Tibial nerve (tissue), 4 donors: ENCODE data around the gene MLLT10. TPM values are rescaled to one million over a fixed set of nuclear protein-coding genes. Genes with fewer than 3 reads are reported as not detected.

Experiments
- DNase-seq, 2 donors: peaks; one replicate each; pipeline ENCODE4 v3.0.0-alpha.2; 2019; ENCODE audit warnings: low spot score in 2 of 2
- H3K27ac ChIP-seq, 4 donors: fragments of 200-600 bp; sonication (generic) in 3 of 4; one replicate each; pipeline ENCODE4 v1.5.1; 2017 to 2019; ENCODE audit warnings: mild to moderate bottlenecking in 1 of 4
- H3K27me3 ChIP-seq, 2 donors: fragments of 200-600 bp; sonication (generic) in 1 of 2; one replicate each; pipeline versions ENCODE4 v1.5.1 to v1.6.0; 2017 to 2019
- H3K36me3 ChIP-seq, 3 donors: fragments of 200-600 bp; sonication (generic); one replicate each; pipeline ENCODE4 v1.5.1; 2018 to 2019
- H3K4me1 ChIP-seq, 4 donors: fragments of 200-600 bp; sonication (generic) in 3 of 4; one replicate each; pipeline ENCODE4 v1.5.1; 2017 to 2019
- H3K4me3 ChIP-seq, 4 donors: fragments of 200-600 bp; sonication (generic) in 3 of 4; one replicate each; pipeline ENCODE4 v1.5.1; 2017 to 2019; ENCODE audit warnings: mild to moderate bottlenecking in 1 of 4, moderate library complexity in 1 of 4
- H3K9me3 ChIP-seq, 4 donors: fragments of 200-600 bp; sonication (generic) in 3 of 4; one replicate each; pipeline ENCODE4 v1.5.1; 2017 to 2019
- CTCF ChIP-seq, 5 experiments: fragments of 200-600 bp in 3 of 5; fragments of 450-650 bp in 2 of 5; sonication (generic) in 3 of 5; IDR thresholded peaks; one replicate each; pipeline ENCODE4 v1.5.1; 2016 to 2019; ENCODE audit warnings: antibody characterized with exemption in 5 of 5, mild to moderate bottlenecking in 3 of 5, moderate library complexity in 2 of 5
- EP300 ChIP-seq, 2 donors: sonication (generic); formaldehyde crosslinking; IDR thresholded peaks; one replicate each; pipeline ENCODE4 v1.6.1; 2017; ENCODE audit warnings: antibody characterized with exemption in 2 of 2, mild to moderate bottlenecking in 1 of 2
- POLR2A ChIP-seq, 2 donors: fragments of 450-650 bp; IDR thresholded peaks; one replicate each; pipeline ENCODE4 v1.6.1; 2017; ENCODE audit warnings: antibody characterized with exemption in 2 of 2, mild to moderate bottlenecking in 2 of 2, moderate library complexity in 2 of 2
- WGBS, 2 donors: methylation state at CpG; one replicate each; pipeline ENCODE4 v1.1.5; 2018; 5-methylcytosine and 5-hydroxymethylcytosine counted together
- total RNA-seq, 4 donors: library from RNA; depleted of rRNA; stranded (reverse); fragments of >200 nt; gene quantifications; one replicate each; pipeline ENCODE4 v1.1.0, GENCODE V29; 2016

Gene MLLT10
- total RNA-seq, 4 donors from 2014 or later = 40.6 to 60.9 (median 47.5) TPM

- TF ChIP-seq CTCF (IDR thresholded peaks at IDR 0.05) (no peak), POLR2A (IDR thresholded peaks at IDR 0.05) (no peak), EP300 (IDR thresholded peaks at IDR 0.05) (no peak)
- no peak overlapping the region for H3K27ac ChIP-seq
- DNase-seq = no peak
- WGBS, 2 donors = 95 to 98% methylated on average over 4 of the region's 4 CpGs
- H3K36me3 ChIP-seq = no peaks in the 10 kb centered on the region
- H3K27me3 ChIP-seq = no peaks in the 10 kb centered on the region
- H3K9me3 ChIP-seq = no peaks in the 10 kb centered on the region
- H3K4me3 ChIP-seq = no peak overlapping the region
- H3K4me1 ChIP-seq = peaks cover 0 to 31% (median 3%) of the 10 kb centered on the region in 4 donors
These were observed 43.9 kb upstream of the MLLT10 start for GRCh38 chr10:21490028-21490710.

- no peak overlapping the region for H3K27ac ChIP-seq
- DNase-seq = no peak
- no peaks in the 10 kb centered on the region for H3K36me3 ChIP-seq
- H3K4me1 ChIP-seq = peaks cover 0 to 35% (median 4%) of the 10 kb centered on the region in 4 donors
- H3K9me3 ChIP-seq = no peaks in the 10 kb centered on the region
- H3K4me3 ChIP-seq = no peak overlapping the region
- TF ChIP-seq EP300 (IDR thresholded peaks at IDR 0.05) (no peak), POLR2A (IDR thresholded peaks at IDR 0.05) (no peak), CTCF (IDR thresholded peaks at IDR 0.05) (no peak)
- WGBS, 2 donors = 79 to 82% methylated on average over 2 of the region's 2 CpGs
- H3K27me3 ChIP-seq = no peaks in the 10 kb centered on the region
These were observed 43.3 kb upstream of the MLLT10 start for GRCh38 chr10:21490711-21491105.

GRCh38 chr10:21492421-21492820 lies 41.6 kb upstream of the MLLT10 start:
- 42 to 43% methylated on average over 3 of the region's 3 CpGs for WGBS, 2 donors

GRCh38 chr10:21493784-21494183 lies 40.2 kb upstream of the MLLT10 start:
- no peaks in the 10 kb centered on the region for H3K9me3 ChIP-seq
- no peaks in the 10 kb centered on the region for H3K36me3 ChIP-seq
- TF ChIP-seq EP300 (IDR thresholded peaks at IDR 0.05) = no peak
- 64 to 66% methylated on average over 9 of the region's 9 CpGs for WGBS, 2 donors
- DNase-seq = no peak
- no peaks in the 10 kb centered on the region for H3K27me3 ChIP-seq
- peaks cover 0 to 41% (median 10%) of the 10 kb centered on the region in 4 donors for H3K4me1 ChIP-seq
- peak overlapping the region in 3 of 4 donors; percentile 69 to 73 (median 72) for H3K4me3 ChIP-seq
- H3K27ac ChIP-seq = peak overlapping the region in 3 of 4 donors; percentile 76 to 90 (median 89)

More at GRCh38 chr10:21492421-21492820, 41.6 kb upstream of the MLLT10 start:
- Histone ChIP-seq H3K27ac (no peak overlapping the region), H3K36me3 (no peaks in the 10 kb centered on the region), H3K9me3 (no peaks in the 10 kb centered on the region), H3K4me3 (no peak overlapping the region), H3K27me3 (no peaks in the 10 kb centered on the region), H3K4me1 (peaks cover 0 to 42% (median 7%) of the 10 kb centered on the region in 4 donors)
- no peak for DNase-seq
- no peak for TF ChIP-seq EP300 (IDR thresholded peaks at IDR 0.05)
- no peak for TF ChIP-seq CTCF (IDR thresholded peaks at IDR 0.05)
- TF ChIP-seq POLR2A (IDR thresholded peaks at IDR 0.05) = no peak

- Histone ChIP-seq H3K27ac (peak overlapping the region; percentile 74 to 90 (median 82)), H3K36me3 (no peaks in the 10 kb centered on the region), H3K9me3 (no peaks in the 10 kb centered on the region), H3K4me1 (peaks cover 0 to 35% (median 10%) of the 10 kb centered on the region in 4 donors), H3K27me3 (no peaks in the 10 kb centered on the region), H3K4me3 (peak overlapping the region; percentile 53 to 73 (median 70))
- no peak for DNase-seq
- 19 to 21% methylated on average over 32 to 46 of the region's 66 CpGs for WGBS, 2 donors
- TF ChIP-seq EP300 (IDR thresholded peaks at IDR 0.05) (peak in 1 of 2 donors; percentile 20), CTCF (IDR thresholded peaks at IDR 0.05) (no peak)
These were observed 39.6 kb upstream of the MLLT10 start for GRCh38 chr10:21494191-21495001.
